CD4-positive, alpha-beta T cell treated with Interleukin-17A for 1 hour (primary cell): ENCODE results near the gene FAM20C.
"Not testable (repeated sequence)": the region's sequence is repeated elsewhere in the genome, so short reads cannot be mapped to it uniquely, and the experiment has no call there.

Experiments used
- DNase-seq: peaks from one replicate; pipeline ENCODE4 v3.0.0-alpha.2; 2020

Gene FAM20C

DNA sequence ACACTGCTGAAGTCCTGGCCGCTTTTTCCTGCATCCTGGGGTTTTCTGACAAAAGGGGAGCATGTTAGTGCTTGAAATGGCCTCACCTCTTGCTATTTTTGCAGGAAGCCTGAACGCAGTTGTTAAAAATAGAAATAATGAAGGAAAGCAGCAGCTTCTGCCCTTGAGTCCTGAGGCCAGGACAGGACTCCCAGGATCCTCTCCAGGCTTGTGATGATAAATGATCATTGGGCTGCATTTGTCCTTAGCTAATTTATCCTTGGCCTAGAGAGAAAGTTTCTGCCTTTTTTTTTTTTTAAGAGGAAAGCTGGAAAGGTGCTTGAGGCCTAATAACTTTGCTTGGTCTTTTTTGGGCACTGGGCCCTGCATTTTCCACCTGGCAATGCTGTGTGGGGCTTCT, 17.7 kb upstream of the FAM20C start:
- no peak for DNase-seq

DNA sequence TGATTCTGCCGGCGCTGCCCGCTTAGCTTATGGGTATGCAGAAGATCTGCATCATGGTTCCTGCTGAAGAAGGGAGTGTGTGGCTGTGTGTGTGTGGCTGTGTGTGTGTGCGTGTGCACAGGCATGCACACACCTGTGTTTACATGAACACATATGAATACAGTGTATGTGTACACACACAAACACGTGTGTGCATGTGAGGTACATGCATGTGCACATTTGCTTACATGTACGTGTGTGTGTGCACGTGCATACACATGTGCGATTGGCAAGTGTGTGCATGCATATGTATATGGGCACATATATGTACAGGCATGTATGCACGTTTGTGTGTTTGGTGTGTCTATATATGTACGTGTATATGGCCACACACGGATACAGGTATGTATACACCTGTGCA, 16.4 kb upstream of the FAM20C start:
- DNase-seq = no peak

DNA sequence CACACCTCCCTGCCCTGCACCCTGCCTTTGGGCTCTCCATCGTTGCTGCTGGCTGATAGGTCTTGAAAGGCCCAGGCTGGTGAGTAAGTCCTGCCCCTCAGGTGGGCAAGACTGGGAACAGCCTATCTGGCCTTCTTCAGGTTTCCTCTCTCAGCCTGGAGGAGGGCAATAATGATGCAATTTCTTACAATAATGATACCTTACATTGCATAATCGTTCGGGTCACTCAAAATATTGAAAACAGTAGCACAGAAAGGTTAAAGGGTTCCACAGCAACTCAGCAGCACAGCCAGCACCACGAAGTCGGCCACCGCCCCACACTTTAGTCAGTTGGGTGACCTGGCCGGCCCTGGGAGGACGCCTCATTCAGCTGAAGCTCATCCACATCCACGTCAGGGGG, 16.0 kb upstream of the FAM20C start:
- no peak for DNase-seq

DNA sequence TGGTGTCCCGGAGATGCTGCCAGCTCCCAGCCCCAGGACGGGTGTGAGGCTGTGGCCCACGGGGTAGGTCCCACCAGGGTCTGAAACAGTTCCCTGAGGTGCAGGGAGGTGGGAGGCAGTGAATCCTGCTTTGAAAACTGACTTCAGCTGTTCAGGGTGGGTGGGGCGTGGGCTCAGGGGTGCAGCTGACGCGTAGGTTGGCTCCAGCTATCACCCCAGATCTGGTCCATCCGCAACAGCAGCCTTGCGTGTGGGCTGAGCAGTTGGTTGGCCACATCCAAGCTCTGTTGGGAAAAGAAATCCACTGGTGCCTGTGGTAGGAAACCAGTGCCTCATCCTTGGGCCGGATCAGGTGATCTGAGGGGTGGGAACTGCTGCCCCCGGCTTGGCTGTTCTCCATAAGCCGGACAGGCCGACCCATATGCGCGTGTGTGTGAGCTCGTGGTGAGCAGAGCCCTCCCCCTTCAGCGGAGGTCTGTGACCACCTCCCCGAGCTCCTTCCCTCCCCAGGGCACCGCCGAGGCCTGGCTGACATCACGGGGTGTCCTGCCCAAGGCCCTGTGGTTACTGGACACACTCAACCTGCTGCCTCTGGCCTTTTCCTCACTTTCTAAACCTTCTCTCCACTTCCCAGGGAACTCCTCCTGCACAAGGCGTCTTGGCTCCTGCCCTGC, 15.4 kb upstream of the FAM20C start:
- DNase-seq = no peak

DNA sequence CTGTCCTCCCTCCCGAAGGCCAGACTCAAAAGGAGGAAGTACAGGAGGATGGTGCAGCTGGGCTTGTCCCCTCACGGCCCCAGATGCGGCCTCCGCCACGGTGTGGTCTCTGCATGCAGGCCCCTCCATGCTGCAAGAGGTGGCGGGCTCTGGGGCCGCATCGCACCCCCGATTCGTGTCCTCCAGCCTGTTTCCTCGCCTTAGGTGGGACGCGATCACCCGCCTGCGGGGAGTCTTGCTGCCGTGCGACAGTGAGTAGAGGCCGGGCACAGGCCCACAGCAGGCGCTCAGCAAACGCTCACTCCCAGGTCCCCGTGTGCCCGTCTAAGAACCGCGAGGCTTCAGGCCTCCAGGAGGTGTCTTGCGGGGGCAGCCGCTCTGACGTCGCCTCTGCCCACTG, 13.9 kb upstream of the FAM20C start:
- DNase-seq = no peak

DNA sequence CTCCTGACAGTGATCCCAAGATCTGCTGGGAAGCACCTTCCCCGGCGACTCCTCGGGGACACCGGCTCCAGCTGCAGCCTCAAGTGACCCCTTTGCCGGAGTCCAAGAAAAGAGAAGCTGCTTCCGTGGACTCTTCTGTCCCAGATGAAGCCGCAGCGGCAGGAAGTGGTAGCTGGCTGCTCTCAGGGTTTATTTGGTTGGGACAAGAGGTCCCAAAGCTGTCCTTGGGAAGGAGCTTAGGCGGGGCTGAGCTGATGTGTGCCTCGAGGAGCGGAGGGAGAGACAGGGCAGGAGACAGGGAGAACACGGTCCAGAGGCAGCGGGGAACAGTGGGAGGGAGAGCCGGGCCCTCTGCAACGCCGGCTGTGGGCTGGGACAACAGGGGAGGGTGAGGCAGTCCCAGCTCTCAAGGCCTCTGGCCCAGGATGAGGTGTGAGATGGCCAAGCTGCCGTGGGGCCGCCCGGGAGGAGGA, 13.1 kb upstream of the FAM20C start:
- no peak for DNase-seq

DNA sequence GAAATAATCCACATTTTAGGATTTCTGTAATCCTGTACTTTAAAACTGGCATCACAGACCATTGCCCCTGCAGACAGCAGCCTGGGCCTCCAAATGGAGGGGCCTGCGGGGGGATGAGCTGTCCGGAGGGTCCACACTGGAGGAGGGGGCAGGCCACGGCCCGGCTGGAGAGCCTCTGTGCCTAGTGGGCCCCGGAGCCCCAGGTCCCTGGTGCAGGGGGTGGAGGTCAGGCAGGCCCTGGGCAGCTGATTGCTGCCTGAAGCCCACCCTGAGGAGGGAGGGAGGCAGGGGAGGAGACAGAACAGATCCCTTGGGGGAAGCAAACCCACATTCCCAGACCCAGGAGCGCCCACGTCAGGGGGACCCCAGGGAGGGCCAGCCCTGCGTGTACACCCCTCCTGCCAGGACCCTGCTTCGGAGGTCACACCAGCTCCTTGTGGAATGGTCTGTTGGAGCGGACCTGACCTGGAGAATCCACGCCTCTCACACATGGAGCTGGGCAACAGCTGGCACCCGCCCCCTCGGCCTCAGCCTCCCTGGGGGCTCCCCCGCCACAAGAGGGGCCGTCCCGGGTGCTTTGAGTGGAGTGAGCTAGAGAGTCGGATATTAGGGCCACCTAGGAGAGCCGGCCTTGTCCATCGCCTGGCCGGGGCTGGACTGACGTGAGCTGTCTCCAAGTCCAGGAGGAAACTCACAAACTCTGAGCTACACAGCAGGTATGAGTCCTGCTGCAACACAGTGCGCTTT, 12.2 kb upstream of the FAM20C start:
- DNase-seq = no peak

DNA sequence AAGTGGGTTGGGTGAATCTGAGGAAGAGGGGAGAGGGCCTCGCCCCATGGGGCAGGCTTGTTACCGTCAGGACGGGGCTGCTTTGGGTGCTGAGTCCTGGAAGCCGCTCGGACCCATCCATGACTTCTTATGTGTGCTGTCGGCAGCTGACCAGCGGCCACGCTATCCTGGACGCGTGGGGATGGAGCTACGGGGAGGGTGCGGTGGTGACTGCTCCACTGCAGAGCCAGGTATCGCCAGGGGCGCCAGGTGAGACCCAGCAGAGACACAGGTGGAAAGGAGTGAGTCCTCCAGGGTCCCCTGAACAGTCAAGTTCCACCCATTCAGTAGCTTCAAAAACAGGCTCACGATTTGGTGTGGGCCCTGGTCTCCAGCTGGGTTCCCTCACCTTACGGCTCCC, 10.6 kb upstream of the FAM20C start:
- no peak for DNase-seq

DNA sequence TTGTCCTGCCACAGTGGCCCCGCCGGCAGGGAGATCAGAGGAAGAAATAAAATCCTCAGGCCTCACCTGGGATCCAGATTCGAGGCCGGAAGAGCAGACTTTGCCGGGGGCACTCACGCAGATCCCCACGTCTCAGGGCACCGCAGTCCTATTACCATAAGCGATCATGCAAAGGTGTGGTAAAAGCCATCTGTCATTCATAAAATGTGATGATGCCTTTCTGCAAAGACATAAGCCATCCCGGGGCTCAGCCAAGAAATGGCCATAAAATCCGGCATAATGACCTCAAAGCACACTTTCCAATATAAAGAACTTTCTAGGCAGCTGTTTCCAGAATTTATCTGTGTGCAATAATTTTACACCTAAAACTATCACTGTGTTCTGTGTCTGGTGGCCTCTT, 9.9 kb upstream of the FAM20C start:
- DNase-seq = not testable (repeated sequence)

DNA sequence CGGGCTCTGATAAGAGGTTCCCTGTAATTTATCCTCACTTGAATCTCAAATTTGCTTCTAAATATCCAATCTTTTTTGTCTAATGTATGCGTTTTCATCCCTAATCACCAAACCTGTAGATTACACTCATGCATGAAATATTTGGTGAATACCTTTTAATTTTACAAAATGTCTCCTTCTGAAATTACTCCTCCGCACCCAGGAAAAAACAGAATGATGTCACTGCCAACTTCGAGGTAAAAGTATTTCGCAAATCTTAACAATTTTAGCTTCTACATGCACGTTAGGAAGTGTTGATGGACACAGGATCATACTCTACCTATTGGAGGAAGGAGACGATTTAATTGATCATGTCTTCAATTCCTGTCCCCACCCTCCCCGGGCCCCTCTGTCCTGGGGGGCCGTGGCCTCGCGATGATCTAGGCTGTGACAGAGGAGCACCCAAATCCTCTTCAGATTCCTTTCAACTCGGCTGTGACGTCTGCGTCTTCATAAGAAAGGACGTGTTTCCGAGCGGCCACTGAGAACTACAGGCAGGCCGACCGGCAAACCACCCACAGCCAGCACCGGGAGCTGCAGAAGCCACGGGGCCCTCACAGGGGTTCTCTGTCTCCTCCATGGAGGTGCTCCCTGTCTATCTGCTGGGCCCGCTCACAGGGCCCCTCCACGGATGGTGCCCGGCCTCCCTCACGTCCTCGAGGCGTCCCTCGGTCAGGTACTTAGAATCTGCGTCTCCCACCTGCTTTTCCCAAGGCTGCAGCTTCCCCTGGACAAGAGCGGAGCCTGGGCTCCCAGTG, 8.7 kb upstream of the FAM20C start:
- no peak for DNase-seq

DNA sequence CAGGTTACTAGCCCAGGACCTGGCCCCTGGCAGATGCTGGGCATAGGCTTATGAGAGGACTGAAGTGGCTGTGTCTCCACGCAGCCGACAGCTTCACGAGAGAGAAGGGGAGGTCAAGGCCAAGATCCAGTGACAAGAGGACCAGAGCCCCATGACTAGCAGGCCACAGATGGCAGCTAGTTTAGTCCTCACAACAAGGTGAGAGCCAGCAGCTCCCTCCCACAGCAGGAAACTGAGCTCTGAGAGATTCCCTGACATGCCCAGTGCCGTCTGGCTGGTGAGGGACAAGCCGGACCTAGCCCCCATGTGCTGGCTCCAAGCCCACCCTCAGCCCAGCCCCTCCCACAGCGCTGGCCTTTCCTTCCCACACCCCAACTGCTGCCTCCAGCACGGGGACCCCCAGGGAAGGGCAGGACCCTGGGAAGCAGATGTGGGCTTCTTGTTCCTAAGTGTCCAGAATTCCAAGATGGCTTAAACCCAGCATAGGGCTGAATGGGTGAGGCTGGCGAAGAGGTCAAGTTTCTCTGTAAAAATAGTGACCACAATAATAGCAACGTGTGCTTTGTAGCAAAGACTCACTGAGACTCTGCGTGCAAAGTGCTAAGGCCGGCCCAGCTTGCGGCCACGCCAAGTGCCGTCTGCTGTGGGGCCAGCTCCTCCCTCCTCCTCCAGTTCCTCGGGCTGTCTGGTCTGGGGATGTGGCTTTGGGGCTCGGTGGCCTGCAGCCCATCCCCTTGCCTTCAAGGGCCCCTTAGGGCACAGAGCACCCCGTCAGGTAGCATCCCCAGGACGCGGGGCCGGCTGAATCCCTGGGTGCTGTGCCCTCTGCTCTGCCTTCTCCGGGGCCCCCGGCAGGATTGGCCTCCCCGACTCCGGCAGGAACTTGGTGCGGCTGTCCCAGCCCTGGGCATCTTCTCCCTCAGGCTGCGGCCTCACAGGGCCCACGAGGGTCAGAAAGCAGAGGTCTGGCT, 7.8 kb upstream of the FAM20C start:
- no peak for DNase-seq

DNA sequence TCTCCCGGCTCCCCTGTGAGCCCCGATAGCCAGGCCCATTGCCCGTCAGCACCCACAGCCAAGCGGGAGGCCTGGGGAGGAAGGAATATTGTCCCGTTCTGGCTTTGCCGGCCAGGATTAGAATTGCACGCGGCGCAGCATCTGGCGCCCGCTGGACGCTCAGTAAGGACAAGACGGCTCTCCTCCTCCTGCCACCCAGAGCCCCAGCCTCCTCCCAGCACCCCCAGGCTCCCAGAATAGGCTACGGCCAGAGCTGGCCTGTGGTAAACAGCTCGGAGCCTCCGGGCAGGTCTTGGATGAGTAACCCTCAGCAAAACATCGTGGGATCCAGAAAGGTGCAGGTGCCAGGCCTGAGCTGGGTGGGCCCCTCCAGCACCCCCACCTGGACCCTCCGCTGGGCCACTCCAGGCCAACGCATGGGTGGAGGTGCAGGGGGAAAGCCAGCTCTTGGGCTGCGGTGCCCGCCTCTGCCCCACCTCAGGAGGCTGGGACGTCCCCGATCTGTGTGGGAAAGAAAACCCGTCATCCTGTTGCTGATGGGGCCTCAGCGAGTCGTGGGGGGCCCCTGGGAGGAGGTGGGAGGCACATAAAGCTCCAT, 5.8 kb upstream of the FAM20C start:
- no peak for DNase-seq

DNA sequence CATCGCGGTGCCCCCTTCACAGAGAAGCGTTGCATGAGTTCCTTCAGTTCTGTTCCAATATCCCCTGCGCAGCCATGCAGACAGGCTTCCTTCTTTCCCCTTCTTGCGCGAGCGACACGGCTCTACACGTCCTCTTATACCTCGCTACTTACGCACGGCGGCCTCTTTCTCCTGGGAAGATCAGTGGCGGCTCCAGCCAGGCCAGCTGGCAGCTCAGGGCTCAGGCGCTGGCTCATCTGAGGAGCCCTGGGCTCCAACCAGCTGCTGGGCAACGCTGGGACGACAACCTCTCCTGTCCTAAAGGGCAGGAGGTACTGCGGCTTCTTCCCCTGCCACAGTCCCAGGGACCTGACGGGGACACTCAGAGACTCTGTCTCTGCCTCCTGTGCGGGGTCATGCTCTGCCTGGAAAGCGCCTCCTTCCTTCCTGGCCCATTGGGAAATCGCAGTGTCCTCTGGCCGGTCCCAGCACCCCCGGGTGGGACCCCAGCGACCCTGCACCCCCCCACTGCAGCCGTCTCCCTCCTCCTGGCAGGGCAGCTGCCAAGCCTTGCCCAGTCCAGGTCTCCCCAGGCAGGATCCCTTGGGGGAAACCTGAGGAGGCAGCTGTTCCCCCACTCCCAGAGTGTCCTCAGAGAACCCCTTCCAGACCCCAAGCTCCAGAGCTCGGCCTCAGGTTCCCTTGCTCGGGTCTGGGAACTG, 5.0 kb upstream of the FAM20C start:
- DNase-seq = no peak

DNA sequence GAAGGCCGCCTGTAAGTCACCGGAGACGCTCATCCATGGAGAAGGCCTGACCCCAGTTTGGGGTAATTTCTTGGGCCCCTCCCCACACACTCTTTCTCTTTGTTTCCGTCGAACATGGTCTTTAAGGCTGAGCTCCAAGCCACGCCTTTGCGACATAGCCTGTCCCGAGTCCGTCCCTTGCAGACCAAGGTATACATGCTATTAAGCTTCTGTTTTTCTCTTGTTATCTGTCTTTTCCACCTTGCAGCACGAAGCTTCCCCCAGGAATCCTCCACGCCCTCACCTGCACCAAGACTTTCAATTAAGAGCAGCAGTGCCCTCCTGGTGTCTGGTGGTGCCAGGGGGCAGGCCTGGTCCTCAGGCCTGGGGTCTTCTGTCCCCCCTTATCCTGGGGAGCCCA, 4.2 kb upstream of the FAM20C start:
- no peak for DNase-seq

DNA sequence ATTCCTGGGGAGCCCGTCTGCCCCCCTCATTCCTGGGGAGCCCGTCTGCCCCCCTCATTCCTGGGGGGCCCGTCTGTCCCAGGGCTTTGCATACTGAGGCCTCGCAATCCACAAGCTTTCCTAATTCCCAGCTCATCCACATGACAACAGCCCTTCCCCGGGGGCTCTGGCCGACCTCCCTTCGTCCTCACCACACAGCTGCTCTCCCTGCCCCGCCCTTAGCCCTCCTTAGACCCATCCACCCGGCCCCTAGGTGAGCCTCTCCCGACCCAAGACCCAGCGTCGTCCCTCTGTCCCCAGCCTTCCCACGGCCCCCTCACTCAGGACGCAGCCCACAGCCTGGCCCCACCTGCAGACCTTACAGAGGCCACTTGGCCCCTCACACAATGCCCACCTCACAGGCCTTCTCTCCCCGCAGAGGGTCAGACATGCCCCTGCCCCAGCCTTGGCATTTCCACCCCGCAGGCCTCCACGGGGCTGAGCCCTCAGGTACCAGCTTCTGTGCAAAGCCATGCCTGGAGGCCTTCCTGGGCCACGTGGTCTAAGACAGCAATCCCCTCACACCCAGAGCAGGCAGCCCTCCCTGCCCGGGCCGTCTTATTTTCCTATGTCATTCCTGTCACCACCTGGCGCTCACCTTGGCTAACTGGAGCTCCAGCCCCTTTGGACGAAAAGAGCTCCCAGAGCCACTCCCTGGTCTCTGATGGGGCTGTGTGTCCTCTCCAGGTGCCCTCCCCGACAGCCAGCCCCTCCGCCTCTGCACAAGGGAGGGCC, 3.5 kb upstream of the FAM20C start:
- no peak for DNase-seq

DNA sequence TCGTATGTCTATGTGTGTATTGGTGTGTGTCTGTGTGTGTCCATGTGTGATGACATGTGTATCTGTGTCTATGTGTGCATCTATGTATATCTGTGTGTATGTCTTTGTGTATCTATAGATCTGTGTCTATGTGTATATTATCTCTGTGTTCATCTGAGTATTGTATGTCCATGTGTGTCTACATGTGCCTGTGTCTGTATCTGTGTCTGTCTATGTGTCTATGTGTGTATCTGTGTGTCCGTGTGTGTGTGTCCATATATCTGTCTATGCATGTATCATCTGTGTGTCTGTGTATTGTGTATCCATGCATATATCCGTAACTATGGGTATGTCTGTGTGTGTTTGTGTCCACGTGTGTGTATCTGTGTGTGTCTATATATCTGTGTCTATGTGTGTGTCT, 2.7 kb upstream of the FAM20C start:
- no peak for DNase-seq

DNA sequence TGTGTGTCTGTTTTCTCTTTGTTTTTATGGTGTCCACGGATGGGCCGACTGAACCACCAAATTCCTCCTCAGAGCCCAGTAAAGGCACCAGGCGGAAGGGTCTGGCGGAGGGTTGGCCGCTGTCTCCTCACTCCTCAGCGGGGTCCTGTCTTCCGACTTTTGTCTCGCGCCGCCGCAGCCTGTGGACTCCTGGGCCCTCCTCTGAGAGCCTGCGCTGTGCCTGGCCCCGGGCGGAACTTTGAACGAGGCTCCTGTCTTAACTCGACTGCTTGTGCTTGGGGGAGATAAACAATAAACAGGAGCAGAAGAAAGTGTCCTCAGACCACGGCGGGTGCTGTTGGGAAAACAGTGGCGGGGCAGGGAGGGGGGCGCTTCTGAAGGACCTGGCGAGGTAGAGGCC, 2.2 kb upstream of the FAM20C start:
- DNase-seq = no peak

DNA sequence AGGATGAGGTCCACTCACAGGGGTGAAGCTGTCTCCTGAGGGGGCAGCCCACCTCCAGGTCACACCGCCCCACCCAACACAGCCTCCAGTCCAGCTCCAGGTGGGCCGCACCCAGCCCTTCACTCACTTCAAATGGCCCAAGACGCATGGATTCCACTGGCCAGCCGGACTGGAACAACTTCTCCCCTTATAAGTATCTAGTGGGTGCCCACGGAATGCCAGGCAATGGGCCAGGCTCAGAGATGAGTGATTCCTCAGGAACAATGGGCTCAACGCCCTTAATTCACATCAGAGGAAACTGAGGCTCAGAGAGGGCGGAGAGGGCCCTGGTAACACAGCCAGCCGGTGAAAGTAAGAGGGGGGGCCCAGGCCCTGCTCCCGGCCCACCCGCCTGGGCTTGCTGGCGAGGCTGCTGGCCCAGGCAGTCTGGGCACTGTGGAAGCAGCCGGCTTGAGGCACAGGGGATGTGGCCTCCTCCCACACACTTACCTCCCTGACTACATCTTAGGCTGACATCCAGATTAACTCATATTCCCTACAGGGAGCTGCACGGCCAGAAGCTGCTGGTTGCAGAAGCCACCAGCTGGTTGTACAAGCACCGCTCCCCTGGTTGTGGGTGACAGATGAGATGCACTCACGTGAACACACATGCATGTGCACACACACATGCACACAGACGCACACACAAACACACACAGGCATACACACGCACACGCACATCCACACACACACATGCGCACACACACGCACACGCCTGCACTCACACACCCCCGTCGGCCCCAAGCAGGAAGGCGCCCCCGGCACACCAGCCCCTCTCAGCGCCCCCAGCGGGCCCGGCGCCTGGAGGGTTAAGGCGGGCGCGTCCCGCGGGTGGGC, 1.0 kb upstream of the FAM20C start:
- no peak for DNase-seq

DNA sequence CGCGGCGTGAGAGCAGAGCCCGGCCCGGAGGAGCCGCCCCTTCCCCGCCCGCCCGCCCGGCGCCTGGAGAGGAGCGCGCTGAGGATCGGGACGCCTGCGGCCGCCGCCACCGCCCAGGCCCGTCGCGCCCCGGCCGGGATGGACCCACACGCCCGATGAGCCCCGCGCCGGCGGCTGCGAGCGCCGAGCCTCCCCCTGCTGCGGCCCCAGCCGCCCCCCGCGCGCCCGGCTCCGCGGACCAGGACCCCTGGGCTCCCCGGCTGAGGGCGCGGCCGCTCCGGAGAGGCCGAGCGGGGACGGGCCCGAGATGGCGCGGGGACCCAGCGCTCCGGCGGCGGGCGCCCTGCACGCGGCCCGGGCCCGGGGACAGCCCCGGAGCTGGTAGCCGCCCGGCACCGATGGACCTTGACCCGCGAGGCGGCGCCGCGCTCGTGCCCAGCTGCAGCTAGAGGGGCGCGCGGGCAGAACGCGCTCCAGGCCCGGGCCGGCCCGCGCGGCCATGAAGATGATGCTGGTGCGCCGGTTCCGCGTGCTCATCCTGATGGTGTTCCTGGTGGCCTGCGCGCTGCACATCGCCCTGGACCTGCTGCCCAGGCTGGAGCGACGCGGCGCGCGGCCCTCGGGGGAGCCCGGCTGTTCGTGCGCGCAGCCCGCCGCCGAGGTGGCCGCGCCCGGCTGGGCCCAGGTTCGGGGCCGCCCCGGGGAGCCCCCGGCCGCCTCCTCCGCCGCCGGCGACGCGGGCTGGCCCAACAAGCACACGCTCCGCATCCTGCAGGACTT, 520 bp downstream of the FAM20C start:
- no peak for DNase-seq
